ENCODE data around the gene C6orf132.

DNA sequence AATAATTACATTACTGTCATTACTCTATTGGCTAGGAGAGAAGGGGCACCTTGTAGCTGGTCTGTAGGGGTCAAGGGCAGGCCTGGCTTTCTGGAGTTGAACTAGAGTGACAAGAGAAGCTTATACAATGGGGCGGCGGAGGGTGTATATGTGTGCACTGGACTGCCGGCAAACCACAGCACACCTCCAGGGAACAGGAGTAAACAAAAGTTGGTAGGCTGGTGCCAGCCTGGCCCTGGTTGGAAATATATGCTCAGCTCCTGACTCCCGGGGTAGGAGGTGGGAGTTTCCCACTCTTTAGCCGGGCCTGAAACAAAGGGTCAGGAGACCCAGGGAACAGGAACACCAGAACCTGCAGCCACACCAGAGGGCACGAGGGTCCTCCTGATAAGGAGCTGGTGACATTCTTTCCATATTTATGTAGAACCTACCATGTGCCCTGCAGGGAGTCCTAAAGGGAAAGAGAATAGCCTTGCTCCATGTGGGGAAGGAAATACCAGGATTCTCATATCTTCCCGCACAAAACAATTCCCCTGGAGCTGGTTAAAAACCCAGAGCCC is 5.1 kb downstream of the C6orf132 start:
- TF ChIP-seq EZH2 (IDR thresholded peaks at IDR 0.05; ENCODE audit: low read depth) = no peak
- TF ChIP-seq, protein P1, sequence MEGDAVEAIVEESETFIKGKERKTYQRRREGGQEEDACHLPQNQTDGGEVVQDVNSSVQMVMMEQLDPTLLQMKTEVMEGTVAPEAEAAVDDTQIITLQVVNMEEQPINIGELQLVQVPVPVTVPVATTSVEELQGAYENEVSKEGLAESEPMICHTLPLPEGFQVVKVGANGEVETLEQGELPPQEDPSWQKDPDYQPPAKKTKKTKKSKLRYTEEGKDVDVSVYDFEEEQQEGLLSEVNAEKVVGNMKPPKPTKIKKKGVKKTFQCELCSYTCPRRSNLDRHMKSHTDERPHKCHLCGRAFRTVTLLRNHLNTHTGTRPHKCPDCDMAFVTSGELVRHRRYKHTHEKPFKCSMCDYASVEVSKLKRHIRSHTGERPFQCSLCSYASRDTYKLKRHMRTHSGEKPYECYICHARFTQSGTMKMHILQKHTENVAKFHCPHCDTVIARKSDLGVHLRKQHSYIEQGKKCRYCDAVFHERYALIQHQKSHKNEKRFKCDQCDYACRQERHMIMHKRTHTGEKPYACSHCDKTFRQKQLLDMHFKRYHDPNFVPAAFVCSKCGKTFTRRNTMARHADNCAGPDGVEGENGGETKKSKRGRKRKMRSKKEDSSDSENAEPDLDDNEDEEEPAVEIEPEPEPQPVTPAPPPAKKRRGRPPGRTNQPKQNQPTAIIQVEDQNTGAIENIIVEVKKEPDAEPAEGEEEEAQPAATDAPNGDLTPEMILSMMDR (conservative IDR thresholded peaks at IDR 0.05) = no peak

All from PC-9 (cell line).